Brain microvascular endothelial cell (primary cell): Measurements from ENCODE around the gene RRBP1.
A peak's percentile ranks its signal among the peaks of the same experiment; 100 is the strongest.

Experiments
- DNase-seq: peaks from one replicate; pipeline ENCODE4 v3.0.0-alpha.2; 2020
- H3K27ac ChIP-seq: fragments of 250-450 bp; sonication (Bioruptor Pico); 2 replicates; pipeline ENCODE4 v1.5.1; 2020; ENCODE audit warnings: mild to moderate bottlenecking, moderate library complexity
- H3K27me3 ChIP-seq: fragments of 250-450 bp; sonication (Bioruptor Pico); replicated peaks from 2 replicates; pipeline ENCODE4 v1.5.1; 2020; ENCODE audit warnings: mild to moderate bottlenecking
- H3K36me3 ChIP-seq: fragments of 250-450 bp; sonication (Bioruptor Pico); replicated peaks from 2 replicates; pipeline ENCODE4 v1.5.1; 2020; ENCODE audit warnings: mild to moderate bottlenecking
- H3K4me3 ChIP-seq: 2 replicates; pipeline ENCODE4 v1.5.1; 2011; ENCODE audit warnings: low read depth, mild to moderate bottlenecking, control low read depth, low read length, moderate library complexity
- in situ Hi-C: cut with HindIII; loops from 2 replicates; pipeline ENCODE4 v1.10.0; 2017; ENCODE audit warnings: low sequenced_read_pairs, low pct_ligation_motif_present
- TF ChIP-seq, protein P1 (sequence below): IDR thresholded peaks from 2 replicates; pipeline ENCODE4 v1.5.1; 2011; ENCODE audit warnings: low read depth, mild to moderate bottlenecking, moderate library complexity, low read length, control low read depth, inconsistent platforms; ENCODE audit errors: missing control alignments

RRBP1 gene

GRCh38 chr20:17605131-17605660, 76.8 kb downstream of the RRBP1 start:
- H3K27ac ChIP-seq, result no peak overlapping the region
- no peak overlapping the region for H3K4me3 ChIP-seq
- in situ Hi-C loops, result no loop called here
- DNase-seq, result no peak
- H3K36me3 ChIP-seq, result peaks cover 51% of the 10 kb centered on the region
- TF ChIP-seq, protein P1, sequence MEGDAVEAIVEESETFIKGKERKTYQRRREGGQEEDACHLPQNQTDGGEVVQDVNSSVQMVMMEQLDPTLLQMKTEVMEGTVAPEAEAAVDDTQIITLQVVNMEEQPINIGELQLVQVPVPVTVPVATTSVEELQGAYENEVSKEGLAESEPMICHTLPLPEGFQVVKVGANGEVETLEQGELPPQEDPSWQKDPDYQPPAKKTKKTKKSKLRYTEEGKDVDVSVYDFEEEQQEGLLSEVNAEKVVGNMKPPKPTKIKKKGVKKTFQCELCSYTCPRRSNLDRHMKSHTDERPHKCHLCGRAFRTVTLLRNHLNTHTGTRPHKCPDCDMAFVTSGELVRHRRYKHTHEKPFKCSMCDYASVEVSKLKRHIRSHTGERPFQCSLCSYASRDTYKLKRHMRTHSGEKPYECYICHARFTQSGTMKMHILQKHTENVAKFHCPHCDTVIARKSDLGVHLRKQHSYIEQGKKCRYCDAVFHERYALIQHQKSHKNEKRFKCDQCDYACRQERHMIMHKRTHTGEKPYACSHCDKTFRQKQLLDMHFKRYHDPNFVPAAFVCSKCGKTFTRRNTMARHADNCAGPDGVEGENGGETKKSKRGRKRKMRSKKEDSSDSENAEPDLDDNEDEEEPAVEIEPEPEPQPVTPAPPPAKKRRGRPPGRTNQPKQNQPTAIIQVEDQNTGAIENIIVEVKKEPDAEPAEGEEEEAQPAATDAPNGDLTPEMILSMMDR, result no peak
- H3K27me3 ChIP-seq, result no peaks in the 10 kb centered on the region

DNA sequence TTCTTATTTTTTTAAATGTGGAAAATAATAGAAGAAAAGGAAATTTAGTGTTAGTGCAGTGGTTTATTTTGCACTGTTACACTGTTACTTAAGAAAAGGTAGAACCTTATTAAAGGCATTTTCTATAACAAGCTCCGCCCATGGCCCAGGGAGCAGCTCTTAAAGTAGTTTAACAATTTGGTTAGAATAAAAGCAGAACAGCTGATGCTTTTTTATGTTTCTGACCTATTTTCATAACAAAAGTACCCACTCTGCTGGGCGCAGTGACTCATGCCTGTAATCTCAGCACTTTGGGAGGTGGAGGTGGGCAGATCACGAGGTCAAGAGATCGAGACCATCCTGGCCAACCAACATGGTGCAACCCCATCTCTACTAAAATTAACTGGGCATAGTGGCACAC, 79.5 kb downstream of the RRBP1 start:
- DNase-seq, result no peak
- Histone ChIP-seq H3K27me3 (no peaks in the 10 kb centered on the region), H3K36me3 (peaks cover 43% of the 10 kb centered on the region), H3K4me3 (no peak overlapping the region), H3K27ac (no peak overlapping the region)
- TF ChIP-seq, protein P1, result no peak
- in situ Hi-C loops, result no loop called here

DNA sequence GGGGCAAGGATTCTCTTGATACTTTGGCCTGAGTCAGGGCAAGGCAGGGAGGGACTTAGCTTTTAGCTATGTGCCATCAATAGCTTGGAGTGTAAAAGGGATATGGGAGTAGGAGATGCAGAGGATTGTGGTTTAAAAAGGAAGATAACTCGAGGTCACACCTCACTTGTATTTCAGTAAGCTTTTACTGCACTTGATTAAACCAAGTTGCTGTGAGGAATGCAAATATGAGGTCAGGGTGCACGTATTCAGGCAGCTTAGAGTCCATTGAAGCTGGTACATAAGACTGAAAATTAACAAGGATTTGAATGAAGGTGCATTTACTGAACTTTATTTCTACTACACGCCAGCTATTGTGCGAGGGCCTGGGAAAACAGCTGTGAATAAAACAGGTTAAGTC, 80.1 kb downstream of the RRBP1 start:
- DNase-seq, result no peak
- Histone ChIP-seq H3K27me3 (no peaks in the 10 kb centered on the region), H3K4me3 (no peak overlapping the region), H3K36me3 (peaks cover 42% of the 10 kb centered on the region), H3K27ac (no peak overlapping the region)
- TF ChIP-seq, protein P1, result no peak
- in situ Hi-C loops, result no loop called here

GRCh38 chr20:17598013-17598550, 84.0 kb downstream of the RRBP1 start:
- H3K36me3 ChIP-seq, result peaks cover 30% of the 10 kb centered on the region
- in situ Hi-C loops, result no loop called here
- TF ChIP-seq, protein P1, result no peak

DNA sequence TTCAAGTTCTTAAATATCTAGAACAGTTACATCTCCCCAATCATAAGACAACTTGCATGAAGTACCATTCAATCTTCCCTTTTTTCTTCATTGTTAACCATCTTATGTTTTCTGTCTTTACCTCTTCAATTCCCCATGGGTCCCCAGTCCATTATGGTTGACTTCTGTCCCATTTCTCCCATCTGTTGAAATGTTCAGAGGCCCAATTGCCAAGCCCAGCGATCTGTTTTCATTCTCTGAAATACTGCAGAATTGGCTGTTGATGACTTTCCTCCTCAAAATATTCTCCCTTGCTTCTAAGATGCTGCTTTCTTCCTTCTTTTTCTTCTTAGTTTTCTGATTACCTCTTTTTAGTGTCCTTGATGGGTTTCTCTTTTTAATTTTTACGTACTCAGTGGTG, 86.2 kb downstream of the RRBP1 start:
- no peak for DNase-seq
- no peaks in the 10 kb centered on the region for H3K27me3 ChIP-seq
- H3K36me3 ChIP-seq, result peaks cover 20% of the 10 kb centered on the region
- H3K4me3 ChIP-seq, result no peak overlapping the region
- TF ChIP-seq, protein P1, result no peak
- H3K27ac ChIP-seq, result no peak overlapping the region
- in situ Hi-C loops, result no loop called here

More at GRCh38 chr20:17598013-17598550, 84.0 kb downstream of the RRBP1 start:
- no peaks in the 10 kb centered on the region for H3K27me3 ChIP-seq
- no peak overlapping the region for H3K4me3 ChIP-seq
- H3K27ac ChIP-seq, result no peak overlapping the region
- DNase-seq, result no peak

- Histone ChIP-seq H3K36me3 (peaks cover 17% of the 10 kb centered on the region), H3K27ac (peak overlapping the region; percentile 19), H3K27me3 (no peaks in the 10 kb centered on the region), H3K4me3 (no peak overlapping the region)
- in situ Hi-C loops, result no loop called here
- peak; percentile 70 for DNase-seq
- TF ChIP-seq, protein P1, result no peak
Observed at GRCh38 chr20:17594443-17594842, 87.6 kb downstream of the RRBP1 start.
